Sigmoid colon (tissue), 7 donors: ENCODE results near the gene FRRS1L. TPM values are rescaled to one million over a fixed set of nuclear protein-coding genes. Genes with fewer than 3 reads are reported as not detected.

Experiments used
- DNase-seq: peaks from one replicate; pipeline ENCODE4 v3.0.0-alpha.2; 2019
- H3K27ac ChIP-seq, 4 donors: fragments of 200-600 bp; sonication (generic); one replicate each; pipeline ENCODE4 v1.5.1; 2016 to 2019; ENCODE audit warnings: mild to moderate bottlenecking in 1 of 4
- H3K27me3 ChIP-seq, 3 donors: fragments of 200-600 bp; sonication (generic); one replicate each; pipeline ENCODE4 v1.5.1; 2019; ENCODE audit warnings: mild to moderate bottlenecking in 1 of 3
- H3K36me3 ChIP-seq, 4 donors: fragments of 200-600 bp; sonication (generic); one replicate each; pipeline ENCODE4 v1.5.1; 2016 to 2019
- H3K4me1 ChIP-seq, 4 donors: fragments of 200-600 bp; sonication (generic); one replicate each; pipeline ENCODE4 v1.5.1; 2017 to 2019
- H3K4me3 ChIP-seq, 4 donors: fragments of 200-600 bp; sonication (generic); one replicate each; pipeline ENCODE4 v1.5.1; 2017 to 2019; ENCODE audit warnings: mild to moderate bottlenecking in 2 of 4, moderate library complexity in 1 of 4
- H3K9me3 ChIP-seq, 4 donors: fragments of 200-600 bp in 3 of 4; sonication (generic) in 3 of 4; one replicate each; pipeline versions ENCODE4 v1.5.1 to v1.6.1; 2013 to 2019
- EP300 ChIP-seq, 4 donors: sonication (generic); formaldehyde crosslinking; IDR thresholded peaks; one replicate each; pipeline ENCODE4 v1.6.1; 2017; ENCODE audit warnings: antibody characterized with exemption in 4 of 4
- POLR2A ChIP-seq, 2 donors: fragments of 450-650 bp; IDR thresholded peaks; one replicate each; pipeline ENCODE4 v1.6.1; 2016; ENCODE audit warnings: antibody characterized with exemption in 2 of 2, mild to moderate bottlenecking in 2 of 2, moderate library complexity in 2 of 2
- POLR2AphosphoS5 ChIP-seq, 4 donors: sonication (generic); formaldehyde crosslinking; IDR thresholded peaks; one replicate each; pipeline ENCODE4 v1.6.1; 2017; ENCODE audit warnings: antibody characterized with exemption in 4 of 4
- WGBS, 2 donors: extraction: QIAGEN DNeasy Blood & Tissue Kit; methylation state at CpG; one replicate each; pipeline ENCODE4 v1.1.7; 2013; 5-methylcytosine and 5-hydroxymethylcytosine counted together
- intact Hi-C: fragments of 100-400 bp; cut with DNase I; formaldehyde crosslinking; loops from one replicate; pipeline ENCODE4 v1.15.1; 2023
- polyA plus RNA-seq, 3 donors: library from polyadenylated mRNA; stranded (reverse); fragments of 200-250 nt; gene quantifications; one replicate each; pipeline ENCODE4 v1.2.3, GENCODE V29; 2013
- total RNA-seq, 4 donors: library from RNA; depleted of rRNA; stranded (reverse); fragments of >200 nt; gene quantifications; one replicate each; pipeline ENCODE4 v1.1.0, GENCODE V29; 2016
- TF ChIP-seq, protein P1 (sequence below), 4 experiments: fragments of 450-650 bp in 3 of 4; fragments of 200-600 bp in 1 of 4; IDR thresholded peaks; one replicate each; pipeline ENCODE4 v1.5.1; 2016 to 2019; ENCODE audit warnings: antibody characterized with exemption in 4 of 4, mild to moderate bottlenecking in 3 of 4, moderate library complexity in 2 of 4
- donor health status: healthy with polysubstance abuse.
- donor health status: Bipolar disorder and iron deficiency.
- donor health status: healthy.

Gene FRRS1L
- total and polyA plus RNA-seq, 7 donors = 0.23 to 4.5 (median 2.8) TPM; not detected in 1

DNA sequence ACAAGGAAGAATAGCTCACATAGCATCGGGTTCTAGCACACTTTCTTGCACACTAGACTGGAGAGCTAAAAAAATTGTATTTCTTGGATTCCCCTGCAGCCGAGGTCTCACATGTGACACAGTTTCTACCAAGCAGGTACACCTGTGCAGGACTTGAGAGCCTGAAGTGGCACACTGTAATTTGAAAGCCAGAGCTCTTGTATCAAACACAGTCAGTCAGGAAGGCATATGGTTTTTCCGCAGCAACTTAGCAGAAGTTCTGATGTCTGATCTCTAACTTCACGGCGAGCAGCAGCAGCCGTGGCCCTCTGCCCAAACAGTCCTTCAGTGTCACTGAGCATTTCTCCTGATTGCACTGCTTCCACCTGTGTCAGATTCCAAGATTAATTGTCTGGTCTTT, 72.8 kb downstream of the FRRS1L start:
- Histone ChIP-seq H3K4me3 (no peak overlapping the region), H3K9me3 (no peaks in the 10 kb centered on the region), H3K36me3 (peaks cover 0 to 38% (median 6%) of the 10 kb centered on the region in 4 donors), H3K4me1 (peaks cover 0 to 61% (median 55%) of the 10 kb centered on the region in 4 donors), H3K27me3 (no peaks in the 10 kb centered on the region), H3K27ac (peak overlapping the region in 2 of 4 donors; percentile 79 to 83)
- DNase-seq = no peak
- intact Hi-C loops = no loop called here
- TF ChIP-seq POLR2A (IDR thresholded peaks at IDR 0.05) (no peak), EP300 (IDR thresholded peaks at IDR 0.05) (no peak), POLR2AphosphoS5 (IDR thresholded peaks at IDR 0.05) (no peak)
- TF ChIP-seq, protein P1, sequence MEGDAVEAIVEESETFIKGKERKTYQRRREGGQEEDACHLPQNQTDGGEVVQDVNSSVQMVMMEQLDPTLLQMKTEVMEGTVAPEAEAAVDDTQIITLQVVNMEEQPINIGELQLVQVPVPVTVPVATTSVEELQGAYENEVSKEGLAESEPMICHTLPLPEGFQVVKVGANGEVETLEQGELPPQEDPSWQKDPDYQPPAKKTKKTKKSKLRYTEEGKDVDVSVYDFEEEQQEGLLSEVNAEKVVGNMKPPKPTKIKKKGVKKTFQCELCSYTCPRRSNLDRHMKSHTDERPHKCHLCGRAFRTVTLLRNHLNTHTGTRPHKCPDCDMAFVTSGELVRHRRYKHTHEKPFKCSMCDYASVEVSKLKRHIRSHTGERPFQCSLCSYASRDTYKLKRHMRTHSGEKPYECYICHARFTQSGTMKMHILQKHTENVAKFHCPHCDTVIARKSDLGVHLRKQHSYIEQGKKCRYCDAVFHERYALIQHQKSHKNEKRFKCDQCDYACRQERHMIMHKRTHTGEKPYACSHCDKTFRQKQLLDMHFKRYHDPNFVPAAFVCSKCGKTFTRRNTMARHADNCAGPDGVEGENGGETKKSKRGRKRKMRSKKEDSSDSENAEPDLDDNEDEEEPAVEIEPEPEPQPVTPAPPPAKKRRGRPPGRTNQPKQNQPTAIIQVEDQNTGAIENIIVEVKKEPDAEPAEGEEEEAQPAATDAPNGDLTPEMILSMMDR (IDR thresholded peaks at IDR 0.05) = no peak
- 91 to 92% methylated on average over 6 of the region's 6 CpGs for WGBS, 2 donors

DNA sequence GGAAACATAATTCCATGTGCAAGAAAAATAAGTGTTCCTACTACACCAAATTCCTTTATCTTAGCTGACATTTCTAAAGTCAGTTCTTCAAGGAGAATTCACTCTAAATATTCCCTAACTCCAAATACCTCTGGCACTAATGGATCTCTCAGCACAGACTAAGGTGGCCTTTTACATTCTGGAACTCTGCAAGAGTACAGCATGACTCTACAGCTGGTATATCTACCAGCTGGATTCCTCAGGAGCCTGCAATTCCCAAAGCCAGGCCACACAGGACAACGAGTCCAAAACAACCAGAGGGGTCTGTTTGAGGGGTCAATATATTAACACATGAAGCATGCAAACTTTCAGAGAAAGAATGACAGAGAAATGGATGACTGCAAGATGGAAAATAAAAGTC, 74.5 kb downstream of the FRRS1L start:
- H3K36me3 ChIP-seq = peaks cover 0 to 55% (median 6%) of the 10 kb centered on the region in 4 donors
- 86 to 90% methylated on average over 1 of the region's 1 CpG for WGBS, 2 donors
- no peak for DNase-seq
- no peaks in the 10 kb centered on the region for H3K9me3 ChIP-seq
- TF ChIP-seq, protein P1 (IDR thresholded peaks at IDR 0.05) = no peak
- TF ChIP-seq POLR2AphosphoS5 (IDR thresholded peaks at IDR 0.05) = no peak
- TF ChIP-seq POLR2A (IDR thresholded peaks at IDR 0.05) = no peak
- TF ChIP-seq EP300 (IDR thresholded peaks at IDR 0.05) = no peak
- intact Hi-C loops = no loop called here
- no peak overlapping the region for H3K4me3 ChIP-seq
- H3K4me1 ChIP-seq = peaks cover 0 to 44% (median 39%) of the 10 kb centered on the region in 4 donors
- H3K27me3 ChIP-seq = no peaks in the 10 kb centered on the region
- H3K27ac ChIP-seq = no peak overlapping the region

DNA sequence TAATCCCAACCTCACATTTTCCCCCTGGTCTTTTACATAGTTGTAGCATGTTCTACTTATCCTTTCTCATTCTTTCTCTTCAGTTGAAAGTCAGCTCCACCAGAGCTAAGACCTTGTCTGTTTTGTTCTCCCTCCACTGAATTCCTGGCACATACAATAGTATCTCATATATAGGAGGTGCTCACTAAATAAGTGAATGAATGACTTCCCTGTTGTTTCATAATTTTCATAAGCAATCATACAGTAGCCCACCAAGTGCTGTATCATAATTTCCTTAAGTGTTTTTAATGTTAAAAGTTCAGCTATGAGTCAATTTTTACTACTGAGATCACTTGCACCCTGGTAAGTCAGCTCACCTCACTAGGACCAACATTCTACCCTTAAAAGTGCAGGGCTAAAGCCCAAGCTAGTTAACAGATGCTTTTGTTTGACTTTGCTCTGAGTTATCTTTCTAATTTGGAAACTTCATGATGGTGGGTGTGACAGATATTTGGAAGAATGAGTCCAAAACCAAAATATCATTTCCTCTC, 74.9 kb downstream of the FRRS1L start:
- peaks cover 0 to 60% (median 8%) of the 10 kb centered on the region in 4 donors for H3K36me3 ChIP-seq
- H3K27me3 ChIP-seq = no peaks in the 10 kb centered on the region
- H3K27ac ChIP-seq = no peak overlapping the region

DNA sequence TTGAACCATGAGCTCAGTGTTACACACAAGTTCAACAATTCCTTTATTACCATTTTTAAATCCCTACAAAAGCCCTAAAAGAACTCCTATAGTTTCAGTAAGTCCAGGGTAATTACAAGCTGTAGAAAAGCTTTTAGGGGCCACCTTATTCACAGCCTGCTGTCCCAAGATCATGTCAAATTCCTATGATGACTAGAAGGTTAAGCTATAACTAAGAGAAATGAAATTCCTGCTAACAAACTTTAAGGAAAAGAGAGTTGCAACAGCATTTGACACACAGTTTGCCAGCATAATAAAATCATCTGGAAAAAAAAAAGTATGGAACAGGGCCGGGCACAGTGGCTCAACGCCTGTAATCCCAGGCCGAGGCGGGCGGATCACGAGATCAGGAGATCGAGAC, 78.8 kb downstream of the FRRS1L start:
- Histone ChIP-seq H3K27me3 (no peaks in the 10 kb centered on the region), H3K4me3 (no peak overlapping the region), H3K9me3 (no peaks in the 10 kb centered on the region), H3K36me3 (peaks cover 0 to 79% (median 16%) of the 10 kb centered on the region in 4 donors), H3K27ac (no peak overlapping the region), H3K4me1 (peaks cover 0 to 10% (median 5%) of the 10 kb centered on the region in 4 donors)
- WGBS, 2 donors = 97 to 99% methylated on average over 7 of the region's 7 CpGs
- DNase-seq = no peak
- intact Hi-C loops = no loop called here
- no peak for TF ChIP-seq POLR2AphosphoS5 (IDR thresholded peaks at IDR 0.05)
- no peak for TF ChIP-seq EP300 (IDR thresholded peaks at IDR 0.05)
- TF ChIP-seq, protein P1 (IDR thresholded peaks at IDR 0.05) = no peak
- no peak for TF ChIP-seq POLR2A (IDR thresholded peaks at IDR 0.05)

More for the DNA sequence above, 74.9 kb downstream of the FRRS1L start:
- H3K9me3 ChIP-seq = no peaks in the 10 kb centered on the region
- TF ChIP-seq EP300 (IDR thresholded peaks at IDR 0.05) = no peak
- TF ChIP-seq, protein P1 (IDR thresholded peaks at IDR 0.05) = no peak
- no peak for DNase-seq
- no peak overlapping the region for H3K4me3 ChIP-seq
- intact Hi-C loops = no loop called here
- H3K4me1 ChIP-seq = peaks cover 0 to 40% (median 35%) of the 10 kb centered on the region in 4 donors

DNA sequence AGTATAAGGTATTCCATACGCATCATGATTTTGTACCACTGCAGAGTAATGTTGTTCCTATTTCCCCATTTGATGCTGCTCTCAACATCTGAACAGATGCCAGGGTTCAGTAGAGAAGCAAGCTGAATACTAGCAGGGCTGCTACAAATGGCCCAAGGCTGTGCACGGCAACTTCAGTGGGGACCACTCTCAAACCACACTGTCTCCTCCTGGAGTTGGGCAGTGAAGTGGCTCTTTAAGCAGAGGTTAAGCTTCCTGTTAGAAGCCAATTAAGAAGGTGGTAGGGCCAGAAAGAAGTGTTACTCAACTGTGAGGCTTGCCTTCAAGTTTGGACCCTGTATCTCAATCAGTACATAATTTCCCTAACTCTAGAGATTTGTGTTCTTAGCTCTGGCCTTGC, 79.3 kb downstream of the FRRS1L start:
- 98% methylated on average over 2 of the region's 2 CpGs for WGBS, 2 donors
- no peak for DNase-seq
- no peak overlapping the region for H3K4me3 ChIP-seq
- H3K27ac ChIP-seq = no peak overlapping the region
- peaks cover 0 to 9% (median 4%) of the 10 kb centered on the region in 4 donors for H3K4me1 ChIP-seq
- H3K27me3 ChIP-seq = no peaks in the 10 kb centered on the region
- TF ChIP-seq, protein P1 (IDR thresholded peaks at IDR 0.05) = no peak
- TF ChIP-seq POLR2A (IDR thresholded peaks at IDR 0.05) (no peak), EP300 (IDR thresholded peaks at IDR 0.05) (no peak), POLR2AphosphoS5 (IDR thresholded peaks at IDR 0.05) (no peak)
- no peaks in the 10 kb centered on the region for H3K9me3 ChIP-seq
- peaks cover 0 to 76% (median 16%) of the 10 kb centered on the region in 4 donors for H3K36me3 ChIP-seq
- intact Hi-C loops = no loop called here
